ENCODE measurements around the gene AP4S1.
"Not testable (repeated sequence)": the region's sequence is repeated elsewhere in the genome, so short reads cannot be mapped to it uniquely, and the experiment has no call there.

AP4S1 gene

DNA sequence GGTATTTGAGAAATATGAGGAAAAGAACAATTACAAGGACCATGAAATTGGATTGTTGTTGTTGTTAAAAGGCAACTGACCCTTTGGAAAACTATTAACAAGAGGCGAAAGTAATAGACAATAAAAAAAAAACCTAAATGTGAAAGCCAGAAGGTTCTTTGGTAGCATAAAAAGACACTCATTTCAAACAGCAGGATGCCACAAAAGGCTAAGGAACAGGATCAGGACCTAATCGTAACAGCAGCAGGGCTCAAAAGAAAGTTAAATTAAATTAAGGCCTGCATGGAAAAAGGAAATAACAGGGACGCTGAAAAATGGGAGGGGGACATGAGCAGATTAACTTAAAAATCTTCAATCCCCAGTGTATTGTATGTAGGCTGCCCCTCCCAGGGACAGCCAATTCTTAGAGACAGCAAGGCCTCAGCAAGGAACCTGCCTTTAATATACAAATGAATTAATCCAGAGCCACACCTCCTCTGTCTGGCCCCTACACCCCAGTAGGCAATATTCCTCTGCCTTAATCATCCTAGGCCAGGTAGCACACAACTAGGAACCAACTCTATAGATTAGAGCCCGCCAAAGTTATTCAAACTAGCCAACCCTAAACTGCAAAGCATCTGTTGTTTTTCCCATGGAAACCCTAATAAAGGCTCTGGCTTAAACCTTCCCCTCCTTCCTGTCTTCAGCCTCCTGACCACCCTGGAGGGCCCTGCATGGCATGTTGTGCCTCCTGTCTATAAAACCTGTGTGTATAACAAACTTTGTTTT, 28.4 kb upstream of the AP4S1 start:
- no peak for FAIRE-seq
- TF ChIP-seq, protein P1, sequence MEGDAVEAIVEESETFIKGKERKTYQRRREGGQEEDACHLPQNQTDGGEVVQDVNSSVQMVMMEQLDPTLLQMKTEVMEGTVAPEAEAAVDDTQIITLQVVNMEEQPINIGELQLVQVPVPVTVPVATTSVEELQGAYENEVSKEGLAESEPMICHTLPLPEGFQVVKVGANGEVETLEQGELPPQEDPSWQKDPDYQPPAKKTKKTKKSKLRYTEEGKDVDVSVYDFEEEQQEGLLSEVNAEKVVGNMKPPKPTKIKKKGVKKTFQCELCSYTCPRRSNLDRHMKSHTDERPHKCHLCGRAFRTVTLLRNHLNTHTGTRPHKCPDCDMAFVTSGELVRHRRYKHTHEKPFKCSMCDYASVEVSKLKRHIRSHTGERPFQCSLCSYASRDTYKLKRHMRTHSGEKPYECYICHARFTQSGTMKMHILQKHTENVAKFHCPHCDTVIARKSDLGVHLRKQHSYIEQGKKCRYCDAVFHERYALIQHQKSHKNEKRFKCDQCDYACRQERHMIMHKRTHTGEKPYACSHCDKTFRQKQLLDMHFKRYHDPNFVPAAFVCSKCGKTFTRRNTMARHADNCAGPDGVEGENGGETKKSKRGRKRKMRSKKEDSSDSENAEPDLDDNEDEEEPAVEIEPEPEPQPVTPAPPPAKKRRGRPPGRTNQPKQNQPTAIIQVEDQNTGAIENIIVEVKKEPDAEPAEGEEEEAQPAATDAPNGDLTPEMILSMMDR (IDR thresholded peaks at IDR 0.05; ENCODE audit: insufficient read depth, missing control alignments) = no peak
- DNase-seq (ENCODE audit: insufficient read length, low spot score) = no peak

DNA sequence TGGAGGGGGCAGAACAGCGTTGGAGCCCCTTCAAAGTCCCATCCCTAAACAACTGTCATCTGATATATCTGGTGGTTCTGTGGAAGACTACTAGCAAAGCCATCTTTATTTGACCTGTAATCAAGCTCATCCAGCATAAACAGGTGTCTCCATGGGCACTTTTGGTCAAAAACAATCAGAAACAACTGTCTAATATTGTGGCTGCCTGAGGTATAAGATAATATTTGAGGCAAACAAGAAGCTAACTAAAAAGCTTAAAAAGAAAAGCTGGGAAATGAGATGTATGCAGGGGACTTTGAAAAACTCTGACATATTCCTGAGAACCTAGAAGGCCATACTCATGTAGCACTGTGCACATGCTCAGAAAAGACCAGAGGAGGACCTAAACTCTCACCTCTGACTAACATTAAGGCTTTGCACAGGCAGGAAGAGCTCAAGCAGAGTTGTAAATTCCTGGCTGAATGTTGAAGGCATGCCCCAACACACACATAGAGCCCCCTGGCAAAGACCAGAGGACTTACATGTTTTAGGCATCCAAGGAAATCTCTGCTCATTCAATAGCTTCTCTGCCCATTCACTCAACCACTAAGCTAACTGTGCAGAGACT, 27.2 kb upstream of the AP4S1 start:
- DNase-seq (ENCODE audit: insufficient read length, low spot score) (no peak), FAIRE-seq (no peak)
- TF ChIP-seq, protein P1 (IDR thresholded peaks at IDR 0.05; ENCODE audit: insufficient read depth, missing control alignments) = no peak

DNA sequence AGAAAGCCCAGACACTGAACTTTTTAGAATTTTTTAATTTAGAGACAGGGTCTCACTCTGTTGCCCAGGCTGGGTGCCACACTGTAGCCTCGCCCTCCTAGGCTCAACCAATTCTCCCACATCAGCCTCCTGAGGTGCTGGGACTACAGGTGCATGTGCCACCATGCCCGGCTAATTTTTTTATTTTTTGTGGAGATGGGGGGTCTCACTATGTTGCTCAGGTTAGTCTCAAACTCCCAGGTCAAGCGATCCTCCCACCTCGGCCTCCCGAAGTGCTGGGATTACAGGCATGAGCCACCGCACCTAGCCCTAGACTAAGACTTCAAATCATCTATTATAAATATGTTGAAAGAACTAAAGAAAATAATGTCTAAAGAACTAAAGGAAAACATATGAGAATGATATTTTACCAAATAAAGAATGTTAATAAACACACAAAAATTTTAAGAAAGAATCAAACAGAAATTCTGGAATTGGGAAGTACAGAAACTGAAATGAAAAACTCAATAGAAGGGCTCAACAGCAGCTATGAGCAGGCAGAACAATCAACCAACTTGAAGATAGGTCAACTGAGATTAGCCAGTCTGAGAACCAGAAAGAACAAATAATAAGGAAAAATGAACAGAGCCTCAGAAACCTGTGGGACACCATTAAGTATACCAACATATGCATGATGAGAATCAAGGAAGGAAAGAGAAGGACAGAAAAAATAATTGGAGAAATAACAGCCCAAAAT, 26.2 kb upstream of the AP4S1 start:
- no peak for DNase-seq (ENCODE audit: insufficient read length, low spot score)
- TF ChIP-seq, protein P1 (IDR thresholded peaks at IDR 0.05; ENCODE audit: insufficient read depth, missing control alignments) = no peak
- no peak for FAIRE-seq

DNA sequence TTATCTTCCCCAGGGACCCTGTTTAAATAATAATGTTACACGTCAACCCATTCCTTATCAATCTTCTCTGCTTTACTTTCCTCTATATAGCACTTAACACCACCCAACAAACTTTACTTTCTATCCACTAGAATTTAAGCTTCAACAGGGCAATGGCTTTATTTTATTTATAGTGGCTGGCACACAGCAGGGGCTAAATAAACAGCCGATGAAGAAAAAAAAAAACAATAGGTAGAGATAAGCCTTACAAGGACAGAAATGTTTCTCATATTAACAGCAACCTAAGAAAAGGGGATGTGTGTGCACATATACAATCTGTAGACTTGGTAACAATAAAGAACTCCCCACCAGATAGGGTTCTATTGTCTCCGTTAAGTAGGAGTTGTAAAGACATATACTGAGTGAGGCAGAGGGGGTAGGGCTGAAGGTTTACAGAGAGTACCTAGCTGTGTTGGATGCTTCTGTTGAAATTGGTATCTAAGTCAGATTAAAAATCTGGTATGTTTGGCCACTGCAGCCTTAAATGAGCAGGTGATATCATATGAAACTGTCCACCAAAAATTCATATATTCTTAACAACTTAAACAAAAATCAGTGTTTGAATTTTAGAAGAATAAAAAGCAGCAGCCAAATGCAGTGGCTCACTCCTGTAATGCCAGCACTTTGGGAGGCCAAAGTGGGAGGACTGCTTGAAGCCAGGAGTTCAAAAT, 24.7 kb upstream of the AP4S1 start:
- TF ChIP-seq, protein P1 (IDR thresholded peaks at IDR 0.05; ENCODE audit: insufficient read depth, missing control alignments) = no peak
- no peak for FAIRE-seq
- no peak for DNase-seq (ENCODE audit: insufficient read length, low spot score)

DNA sequence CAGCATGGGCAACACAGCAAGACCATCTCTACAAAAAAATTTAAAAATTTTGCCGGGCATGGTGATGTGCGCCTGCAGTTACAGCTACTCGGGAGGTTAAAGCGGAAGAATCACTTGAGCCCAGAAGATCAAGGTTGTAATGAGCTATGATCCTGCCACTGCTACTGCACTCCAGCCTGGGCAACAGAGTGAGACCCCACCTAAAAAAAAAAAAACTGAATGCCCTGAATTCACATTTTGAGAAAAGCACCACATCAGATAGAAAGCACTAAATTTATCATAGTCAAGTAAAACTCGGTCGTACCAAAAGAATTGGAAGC, 24.1 kb upstream of the AP4S1 start:
- no peak for DNase-seq (ENCODE audit: insufficient read length, low spot score)
- FAIRE-seq = no peak
- TF ChIP-seq, protein P1 (IDR thresholded peaks at IDR 0.05; ENCODE audit: insufficient read depth, missing control alignments) = no peak

DNA sequence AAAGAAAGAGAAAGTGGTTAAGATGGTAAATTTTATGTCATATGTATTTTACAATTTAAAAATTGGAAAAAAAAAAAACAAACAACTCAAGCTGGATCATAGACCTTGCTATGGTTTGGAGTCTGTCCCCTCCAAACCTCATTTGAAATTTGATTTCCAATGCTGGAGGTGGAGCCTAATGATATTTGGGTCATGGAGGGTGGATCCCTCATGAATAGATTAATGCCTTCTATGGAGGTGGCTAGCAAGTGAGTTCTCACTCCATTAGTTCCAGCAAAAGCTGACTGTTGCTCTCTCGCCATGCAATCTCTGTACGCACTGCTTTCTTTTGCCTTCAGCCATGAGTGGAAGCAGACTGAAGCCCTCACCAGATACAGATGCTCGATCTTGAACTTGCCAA, 22.2 kb upstream of the AP4S1 start:
- DNase-seq (ENCODE audit: insufficient read length, low spot score) (no peak), FAIRE-seq (no peak)
- TF ChIP-seq, protein P1 (IDR thresholded peaks at IDR 0.05; ENCODE audit: insufficient read depth, missing control alignments) = no peak

DNA sequence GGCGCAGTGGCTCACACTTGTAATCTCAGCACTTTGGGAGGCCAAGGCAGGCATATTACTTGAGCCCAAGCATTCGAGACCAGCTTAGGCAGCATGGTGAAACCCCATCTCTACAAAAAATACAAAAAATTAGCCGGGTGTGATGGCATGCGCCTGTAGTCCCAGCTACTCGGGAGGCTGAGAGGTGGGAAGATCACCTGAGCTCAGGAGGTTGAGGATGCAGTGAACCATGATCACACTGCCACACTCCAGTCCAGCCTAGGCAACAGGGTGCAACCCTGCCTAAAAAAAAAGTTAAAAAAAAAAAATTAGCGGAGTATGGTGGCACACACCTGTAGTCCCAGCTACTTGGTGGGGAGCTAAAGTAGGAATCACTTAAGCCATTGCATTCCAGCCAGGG, 21.4 kb upstream of the AP4S1 start:
- not testable (repeated sequence) for DNase-seq (ENCODE audit: insufficient read length, low spot score); FAIRE-seq

All from D721Med (cell line).